ENCODE measurements around the gene SH3RF2. TPM values are rescaled to one million over a fixed set of nuclear protein-coding genes. Genes with fewer than 3 reads are reported as not detected.

Gene SH3RF2
- total RNA-seq, 2 donors from 2014 or later, result 2.6 to 3.2 TPM

DNA sequence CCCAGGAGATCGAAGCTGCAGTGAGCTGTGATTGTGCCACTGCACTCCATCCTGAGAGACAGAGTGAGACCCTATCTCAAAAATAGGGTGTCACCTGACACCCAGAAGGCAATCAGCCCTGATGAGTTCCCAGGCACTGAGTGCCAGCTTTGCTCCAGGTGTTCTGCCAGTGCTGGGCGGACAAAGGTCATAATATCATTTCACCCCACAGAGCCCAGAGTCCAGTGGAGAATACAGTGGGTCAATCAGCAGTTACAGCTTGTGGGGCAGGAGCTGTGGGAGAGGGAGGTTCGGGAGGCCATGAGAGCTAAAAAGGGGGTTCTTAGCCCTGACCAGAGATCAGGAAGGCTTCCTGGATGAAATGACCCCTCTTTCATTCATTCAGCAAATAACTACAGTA lies 24.4 kb upstream of the SH3RF2 start:
- TF ChIP-seq CTCF (conservative IDR thresholded peaks at IDR 0.05), result no peak

DNA sequence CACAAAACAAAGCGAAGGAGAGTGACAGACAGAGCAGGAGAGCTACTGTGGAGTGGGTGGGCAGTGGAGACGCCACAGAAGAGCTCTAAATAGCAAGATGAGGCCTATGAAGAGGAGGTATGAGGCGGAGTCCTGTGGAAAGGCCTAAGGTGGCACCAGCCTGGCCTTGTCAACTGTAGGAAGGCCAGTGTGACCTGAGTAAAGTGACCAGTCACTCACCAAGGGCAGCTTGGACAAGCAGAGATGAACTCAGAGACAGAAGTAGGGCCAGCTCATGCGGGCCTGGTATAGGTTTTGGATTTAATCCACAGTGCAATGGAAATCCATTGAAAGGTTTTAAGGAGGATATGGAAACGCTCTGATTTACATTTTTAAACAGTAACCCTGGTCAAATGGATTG lies 23.8 kb upstream of the SH3RF2 start:
- no peak for DNase-seq
- Histone ChIP-seq H3K36me3 (ENCODE audit: control insufficient read depth, insufficient read depth, low read length) (no peaks in the 10 kb centered on the region), H3K27ac (ENCODE audit: low read depth, low read length) (no peak overlapping the region), H3K9me3 (ENCODE audit: control insufficient read depth, low read length) (no peaks in the 10 kb centered on the region), H3K9ac (ENCODE audit: extremely low read depth, low read length, poor library complexity, severe bottlenecking) (no peak overlapping the region), H3K4me1 (ENCODE audit: control insufficient read depth, insufficient read depth, low read length) (no peaks in the 10 kb centered on the region), H3K4me3 (ENCODE audit: low read length) (no peak overlapping the region), H3K27me3 (ENCODE audit: control insufficient read depth, insufficient read depth, low read length, poor library complexity, severe bottlenecking) (no peaks in the 10 kb centered on the region)
- no peak for TF ChIP-seq CTCF (conservative IDR thresholded peaks at IDR 0.05)
- 90 to 94% methylated on average over 4 to 5 of the region's 5 CpGs for WGBS, 2 experiments (ENCODE audit: insufficient coverage in 1 of 2, insufficient read length in 1 of 2)
- Mint-ChIP-seq H3K27ac (no peak overlapping the region), H3K36me3 (ENCODE audit: low read depth) (no peaks in the 10 kb centered on the region), H3K9me3 (no peaks in the 10 kb centered on the region), H3K27me3 (ENCODE audit: insufficient read depth) (no peaks in the 10 kb centered on the region), H3K4me1 (peaks cover 12% of the 10 kb centered on the region), H3K4me3 (no peak overlapping the region)

More for the DNA sequence above, 24.4 kb upstream of the SH3RF2 start:
- no peaks in the 10 kb centered on the region for H3K36me3 Mint-ChIP-seq (ENCODE audit: low read depth)
- no peak for DNase-seq
- H3K9me3 ChIP-seq (ENCODE audit: control insufficient read depth, low read length), result no peaks in the 10 kb centered on the region
- H3K27me3 Mint-ChIP-seq (ENCODE audit: insufficient read depth), result no peaks in the 10 kb centered on the region
- H3K9ac ChIP-seq (ENCODE audit: extremely low read depth, low read length, poor library complexity, severe bottlenecking), result no peak overlapping the region
- no peaks in the 10 kb centered on the region for H3K27me3 ChIP-seq (ENCODE audit: control insufficient read depth, insufficient read depth, low read length, poor library complexity, severe bottlenecking)
- no peak overlapping the region for H3K27ac ChIP-seq (ENCODE audit: low read depth, low read length)
- H3K4me3 Mint-ChIP-seq, result no peak overlapping the region
- no peaks in the 10 kb centered on the region for H3K9me3 Mint-ChIP-seq
- WGBS, 2 experiments (ENCODE audit: insufficient coverage in 1 of 2, insufficient read length in 1 of 2), result 90 to 100% methylated on average over 1 to 3 of the region's 3 CpGs
- H3K4me1 ChIP-seq (ENCODE audit: control insufficient read depth, insufficient read depth, low read length), result no peaks in the 10 kb centered on the region
- peaks cover 12% of the 10 kb centered on the region for H3K4me1 Mint-ChIP-seq
- no peak overlapping the region for H3K4me3 ChIP-seq (ENCODE audit: low read length)
- H3K36me3 ChIP-seq (ENCODE audit: control insufficient read depth, insufficient read depth, low read length), result no peaks in the 10 kb centered on the region
- H3K27ac Mint-ChIP-seq, result no peak overlapping the region

DNA sequence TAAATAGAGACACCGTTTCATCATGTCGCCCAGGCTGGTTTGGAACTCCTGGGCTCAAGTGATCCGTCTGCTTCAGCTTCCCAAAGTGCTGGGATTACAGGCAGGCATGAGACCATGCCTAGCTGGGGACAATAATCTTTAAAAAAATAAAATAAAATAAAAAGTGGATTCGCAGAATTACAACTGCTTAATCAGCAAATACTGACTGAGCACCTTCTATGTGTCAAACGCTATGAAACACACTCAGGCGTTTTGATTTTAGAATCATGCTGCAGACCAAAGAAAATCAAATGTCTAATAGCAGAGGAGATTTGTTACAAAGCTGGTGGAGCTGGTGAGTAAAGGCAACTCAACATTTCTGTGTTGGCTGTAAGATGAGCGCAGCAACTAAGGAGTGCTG lies 22.7 kb upstream of the SH3RF2 start:
- Histone ChIP-seq H3K36me3 (ENCODE audit: control insufficient read depth, insufficient read depth, low read length) (no peaks in the 10 kb centered on the region), H3K9ac (ENCODE audit: extremely low read depth, low read length, poor library complexity, severe bottlenecking) (no peak overlapping the region), H3K4me1 (ENCODE audit: control insufficient read depth, insufficient read depth, low read length) (no peaks in the 10 kb centered on the region), H3K27ac (ENCODE audit: low read depth, low read length) (no peak overlapping the region), H3K27me3 (ENCODE audit: control insufficient read depth, insufficient read depth, low read length, poor library complexity, severe bottlenecking) (no peaks in the 10 kb centered on the region), H3K9me3 (ENCODE audit: control insufficient read depth, low read length) (no peaks in the 10 kb centered on the region), H3K4me3 (ENCODE audit: low read length) (no peak overlapping the region)
- no peaks in the 10 kb centered on the region for H3K9me3 Mint-ChIP-seq
- DNase-seq, result no peak
- TF ChIP-seq CTCF (conservative IDR thresholded peaks at IDR 0.05), result no peak
- H3K36me3 Mint-ChIP-seq (ENCODE audit: low read depth), result no peaks in the 10 kb centered on the region
- WGBS, 2 experiments (ENCODE audit: insufficient coverage in 1 of 2, insufficient read length in 1 of 2), result 89 to 94% methylated on average over 5 to 7 of the region's 7 CpGs
- no peaks in the 10 kb centered on the region for H3K27me3 Mint-ChIP-seq (ENCODE audit: insufficient read depth)
- peaks cover 12% of the 10 kb centered on the region for H3K4me1 Mint-ChIP-seq
- no peak overlapping the region for H3K4me3 Mint-ChIP-seq
- H3K27ac Mint-ChIP-seq, result no peak overlapping the region

Measured in endodermal cell (in vitro differentiated cells).